PFSK-1 (cell line): ENCODE data around the gene CRIP2.

ENCODE experiments used
- FOXP2 ChIP-seq: optimal IDR thresholded peaks from 2 replicates; pipeline ENCODE3; 2011; ENCODE audit warnings: borderline replicate concordance, control low read depth, inconsistent platforms; ENCODE audit not compliant: insufficient read depth; ENCODE audit errors: extremely low read length, extremely low read depth
- POLR2AphosphoS5 ChIP-seq: IDR thresholded peaks from 2 replicates; pipeline ENCODE4 v1.6.1; 2012; ENCODE audit warnings: low read depth, mild to moderate bottlenecking, control low read depth, low read length, moderate library complexity
- SIN3A ChIP-seq: IDR thresholded peaks from 2 replicates; pipeline ENCODE4 v1.6.1; 2012; ENCODE audit warnings: mild to moderate bottlenecking, low read length, moderate library complexity, borderline replicate concordance; ENCODE audit not compliant: insufficient read depth
- TAF1 ChIP-seq: IDR thresholded peaks from 2 replicates; pipeline ENCODE4 v1.6.1; 2012; ENCODE audit warnings: low read length, control low read depth, borderline replicate concordance; ENCODE audit not compliant: insufficient read depth
- TF ChIP-seq, protein P1 (sequence below), 2 experiments: IDR thresholded peaks; 2 replicates each; pipeline versions ENCODE4 v1.6.1 to v1.8.0; 2011 to 2012; ENCODE audit warnings: low read depth in 2 of 2, low read length in 2 of 2, control low read depth in 1 of 2, inconsistent platforms in 1 of 2, mild to moderate bottlenecking in 1 of 2, moderate library complexity in 1 of 2; ENCODE audit not compliant: insufficient read depth in 1 of 2

The CRIP2 gene

GRCh38 chr14:105495101-105495989, 20.7 kb downstream of the CRIP2 start:
- no peak for TF ChIP-seq TAF1
- TF ChIP-seq, protein P1, sequence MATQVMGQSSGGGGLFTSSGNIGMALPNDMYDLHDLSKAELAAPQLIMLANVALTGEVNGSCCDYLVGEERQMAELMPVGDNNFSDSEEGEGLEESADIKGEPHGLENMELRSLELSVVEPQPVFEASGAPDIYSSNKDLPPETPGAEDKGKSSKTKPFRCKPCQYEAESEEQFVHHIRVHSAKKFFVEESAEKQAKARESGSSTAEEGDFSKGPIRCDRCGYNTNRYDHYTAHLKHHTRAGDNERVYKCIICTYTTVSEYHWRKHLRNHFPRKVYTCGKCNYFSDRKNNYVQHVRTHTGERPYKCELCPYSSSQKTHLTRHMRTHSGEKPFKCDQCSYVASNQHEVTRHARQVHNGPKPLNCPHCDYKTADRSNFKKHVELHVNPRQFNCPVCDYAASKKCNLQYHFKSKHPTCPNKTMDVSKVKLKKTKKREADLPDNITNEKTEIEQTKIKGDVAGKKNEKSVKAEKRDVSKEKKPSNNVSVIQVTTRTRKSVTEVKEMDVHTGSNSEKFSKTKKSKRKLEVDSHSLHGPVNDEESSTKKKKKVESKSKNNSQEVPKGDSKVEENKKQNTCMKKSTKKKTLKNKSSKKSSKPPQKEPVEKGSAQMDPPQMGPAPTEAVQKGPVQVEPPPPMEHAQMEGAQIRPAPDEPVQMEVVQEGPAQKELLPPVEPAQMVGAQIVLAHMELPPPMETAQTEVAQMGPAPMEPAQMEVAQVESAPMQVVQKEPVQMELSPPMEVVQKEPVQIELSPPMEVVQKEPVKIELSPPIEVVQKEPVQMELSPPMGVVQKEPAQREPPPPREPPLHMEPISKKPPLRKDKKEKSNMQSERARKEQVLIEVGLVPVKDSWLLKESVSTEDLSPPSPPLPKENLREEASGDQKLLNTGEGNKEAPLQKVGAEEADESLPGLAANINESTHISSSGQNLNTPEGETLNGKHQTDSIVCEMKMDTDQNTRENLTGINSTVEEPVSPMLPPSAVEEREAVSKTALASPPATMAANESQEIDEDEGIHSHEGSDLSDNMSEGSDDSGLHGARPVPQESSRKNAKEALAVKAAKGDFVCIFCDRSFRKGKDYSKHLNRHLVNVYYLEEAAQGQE (IDR thresholded peaks at IDR 0.05; ENCODE audit: insufficient read depth in 1 of 2, low read depth in 2 of 2, low read length in 2 of 2), result no peak
- TF ChIP-seq POLR2AphosphoS5, result no peak
- no peak for TF ChIP-seq FOXP2
- TF ChIP-seq SIN3A, result no peak

DNA sequence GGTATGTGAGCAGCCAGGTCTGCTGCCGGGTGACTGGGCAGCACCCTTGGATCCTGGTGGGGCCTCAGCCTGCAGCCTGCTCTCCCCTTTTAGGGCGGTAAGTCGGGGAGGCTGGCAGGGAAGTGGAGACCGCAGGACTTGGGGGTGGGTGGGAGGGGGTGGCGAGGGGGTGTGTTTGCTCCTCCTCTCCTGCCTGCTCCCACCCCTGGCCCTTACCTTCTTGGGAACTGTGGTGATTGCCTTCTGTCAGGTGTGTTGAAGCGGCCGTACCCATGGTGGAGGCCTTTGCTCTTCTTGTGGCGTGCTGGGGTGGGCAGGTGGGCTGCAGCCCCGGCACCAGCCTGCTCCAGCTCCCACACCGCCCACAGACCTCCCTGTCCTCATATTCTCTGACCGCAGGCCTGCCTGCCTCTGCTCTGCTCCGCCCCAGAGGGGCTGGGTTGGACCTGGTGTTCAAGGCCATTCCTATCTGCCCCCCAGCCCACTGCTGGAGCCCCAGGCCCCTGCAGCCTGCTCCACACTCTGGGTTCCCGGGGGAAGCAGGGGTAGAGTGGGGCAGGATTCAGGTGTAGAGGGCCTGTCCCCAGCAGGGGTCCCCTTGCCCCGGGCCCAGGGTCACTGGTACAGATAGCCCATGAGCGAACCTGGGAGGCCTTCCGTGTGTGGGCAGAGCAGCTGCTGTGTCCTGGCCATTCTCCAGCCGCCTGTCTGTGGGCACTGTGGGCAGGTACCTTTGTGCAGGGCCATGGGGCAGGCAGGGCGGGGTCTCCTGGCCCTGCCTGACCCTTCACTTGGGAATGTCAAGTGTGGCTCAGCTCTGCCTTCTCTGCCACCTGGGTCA, 21.6 kb downstream of the CRIP2 start:
- TF ChIP-seq FOXP2 (no peak), SIN3A (no peak), TAF1 (no peak), POLR2AphosphoS5 (no peak)
- TF ChIP-seq, protein P1 (IDR thresholded peaks at IDR 0.05; ENCODE audit: insufficient read depth in 1 of 2, low read depth in 2 of 2, low read length in 2 of 2), result no peak

DNA sequence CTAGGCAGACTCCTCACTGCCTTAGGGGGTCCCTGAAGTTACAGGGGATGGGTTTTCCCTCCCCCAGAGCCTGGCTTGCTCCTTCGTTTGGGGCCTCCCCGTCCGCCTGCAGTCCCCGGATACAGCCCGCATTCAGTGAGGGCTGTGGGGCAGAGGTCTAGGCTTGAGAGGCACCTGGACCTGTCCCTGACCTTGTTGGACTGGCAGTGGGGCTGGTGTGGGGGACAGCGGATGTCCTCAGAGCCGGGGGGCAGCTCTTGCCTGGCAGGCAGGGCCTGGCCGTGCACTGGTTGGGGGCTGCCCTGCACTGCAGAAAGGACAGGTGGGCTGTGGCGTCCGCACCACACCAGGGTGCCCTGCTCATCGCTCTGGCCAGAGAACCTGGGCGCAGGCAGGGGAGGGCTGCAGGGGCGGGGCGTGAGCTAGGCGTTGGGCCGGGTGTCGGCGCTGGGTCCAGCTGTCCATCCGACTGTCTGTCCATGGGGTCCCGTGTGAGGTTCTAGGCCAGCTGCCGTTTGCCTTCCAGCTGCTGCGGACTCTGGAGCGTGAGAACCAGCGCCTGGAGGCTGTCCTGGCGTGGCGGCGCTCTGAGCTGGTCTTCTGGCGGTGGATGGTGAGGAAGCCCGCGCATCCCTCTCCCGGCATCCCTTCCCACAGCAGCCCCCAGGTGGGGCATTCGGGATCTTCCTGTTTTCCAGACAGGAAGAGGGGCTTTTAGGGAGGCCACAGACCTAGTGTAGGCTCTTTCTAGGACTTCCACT, 22.4 kb downstream of the CRIP2 start:
- TF ChIP-seq SIN3A, result no peak
- TF ChIP-seq TAF1, result no peak
- no peak for TF ChIP-seq POLR2AphosphoS5
- TF ChIP-seq, protein P1 (IDR thresholded peaks at IDR 0.05; ENCODE audit: insufficient read depth in 1 of 2, low read depth in 2 of 2, low read length in 2 of 2), result no peak
- no peak for TF ChIP-seq FOXP2

GRCh38 chr14:105497671-105498429, 23.2 kb downstream of the CRIP2 start:
- TF ChIP-seq FOXP2, result no peak
- no peak for TF ChIP-seq TAF1
- no peak for TF ChIP-seq SIN3A
- no peak for TF ChIP-seq POLR2AphosphoS5
- TF ChIP-seq, protein P1 (IDR thresholded peaks at IDR 0.05; ENCODE audit: insufficient read depth in 1 of 2, low read depth in 2 of 2, low read length in 2 of 2), result no peak
